IMR-90 (cell line): Measurements from ENCODE around the gene FEZ2. TPM values are rescaled to one million over a fixed set of nuclear protein-coding genes. Genes with fewer than 3 reads are reported as not detected.

Experiments used
- ATAC-seq: fragments of 200-7000 bp; cut with Tn5 transposase; 2 replicates; pipeline ENCODE4 v1.9.1; 2020; ENCODE audit warnings: low read depth, mild to moderate bottlenecking, moderate library complexity
- BruUV-seq: library from RNA; stranded (reverse); fragments of 400-500 nt; replicated peaks from 2 replicates; lab custom pipeline; 2021; lab: Mats Ljungman, UMichigan
- CTCF ChIA-PET: fragments of 300-600 bp; formaldehyde crosslinking; extraction: SDS; loops from one replicate; lab custom pipeline; 2021; ENCODE audit warnings: antibody characterized with exemption; lab: Yijun Ruan, JAX
- POLR2A ChIA-PET: fragments of 300-600 bp; sonication (Branson Sonifier 250); formaldehyde crosslinking; loops from one replicate; lab custom pipeline; 2022; ENCODE audit warnings: antibody characterized with exemption; ENCODE audit not compliant: unreplicated experiment; lab: Charles Lee
- DNase-seq: peaks from one replicate; pipeline ENCODE4 v3.0.0; 2013
- H2AFZ ChIP-seq: replicated peaks from 2 replicates; pipeline ENCODE3; 2013; ENCODE audit warnings: low read length, mild to moderate bottlenecking; ENCODE audit not compliant: poor library complexity
- H2AK5ac ChIP-seq: 2 replicates; pipeline ENCODE4 v1.6.1; 2013; ENCODE audit warnings: low read depth, low read length, inconsistent platforms
- H2AK9ac ChIP-seq: replicated peaks from 2 replicates; pipeline ENCODE3; 2013; ENCODE audit warnings: mild to moderate bottlenecking, low read depth, low read length, moderate library complexity; ENCODE audit not compliant: poor library complexity
- H2BK120ac ChIP-seq: 2 replicates; pipeline ENCODE4 v1.6.1; 2013; ENCODE audit warnings: low read depth, low read length, inconsistent platforms
- H2BK15ac ChIP-seq: 3 replicates; pipeline ENCODE4 v1.6.1; 2013; ENCODE audit warnings: low read depth, low read length, inconsistent platforms
- H2BK20ac ChIP-seq: 2 replicates; pipeline ENCODE4 v1.6.1; 2013; ENCODE audit warnings: low read depth, mild to moderate bottlenecking, inconsistent platforms, low read length, moderate library complexity
- H2BK5ac ChIP-seq: 2 replicates; pipeline ENCODE4 v1.6.1; 2013; ENCODE audit warnings: mild to moderate bottlenecking, low read depth, low read length, inconsistent platforms; ENCODE audit not compliant: poor library complexity, severe bottlenecking
- H3K14ac ChIP-seq: replicated peaks from 2 replicates; pipeline ENCODE4 v1.6.1; 2013; ENCODE audit warnings: low read depth, low read length, inconsistent platforms
- H3K18ac ChIP-seq: 2 replicates; pipeline ENCODE4 v1.6.1; 2013; ENCODE audit warnings: low read depth, low read length, control low read depth
- H3K23ac ChIP-seq: 2 replicates; pipeline ENCODE4 v1.6.1; 2013; ENCODE audit warnings: low read depth, low read length, inconsistent platforms
- H3K27ac ChIP-seq: 2 replicates; pipeline ENCODE4 v1.5.1; 2013; ENCODE audit warnings: mild to moderate bottlenecking, control low read depth, low read length; ENCODE audit not compliant: insufficient read depth
- H3K27me3 ChIP-seq: 2 replicates; pipeline ENCODE4 v1.6.1; 2013; ENCODE audit warnings: low read length; ENCODE audit not compliant: control insufficient read depth, insufficient read depth
- H3K36me3 ChIP-seq: 2 replicates; pipeline ENCODE4 v1.6.1; 2013; ENCODE audit warnings: low read length, mixed read lengths; ENCODE audit not compliant: control insufficient read depth, insufficient read depth
- H3K4ac ChIP-seq: 2 replicates; pipeline ENCODE4 v1.6.1; 2013; ENCODE audit warnings: low read depth, low read length, inconsistent platforms
- H3K4me1 ChIP-seq: 2 replicates; pipeline ENCODE4 v1.6.1; 2013; ENCODE audit warnings: low read length, mixed read lengths; ENCODE audit not compliant: control insufficient read depth, insufficient read depth
- H3K4me2 ChIP-seq: 2 replicates; pipeline ENCODE4 v1.6.1; 2013; ENCODE audit warnings: low read depth, mild to moderate bottlenecking, control low read depth, low read length, moderate library complexity
- H3K4me3 ChIP-seq: 2 replicates; pipeline ENCODE4 v1.5.1; 2013; ENCODE audit warnings: low read depth, mild to moderate bottlenecking, control low read depth, low read length, moderate library complexity; ENCODE audit not compliant: insufficient read depth
- H3K56ac ChIP-seq: 2 replicates; pipeline ENCODE4 v1.6.1; 2013; ENCODE audit warnings: low read length, inconsistent platforms; ENCODE audit not compliant: insufficient read depth; ENCODE audit errors: extremely low read depth
- H3K79me1 ChIP-seq, 2 experiments: 2 replicates each; pipeline ENCODE4 v1.6.1; 2013; ENCODE audit warnings: low read length in 2 of 2, inconsistent platforms in 1 of 2, low read depth in 1 of 2
- H3K9ac ChIP-seq: 2 replicates; pipeline ENCODE4 v1.6.1; 2013; ENCODE audit warnings: low read depth, low read length, control low read depth
- H3K9me1 ChIP-seq: 2 replicates; pipeline ENCODE4 v1.6.1; 2013; ENCODE audit warnings: low read length, inconsistent platforms; ENCODE audit not compliant: insufficient read depth
- H3K9me3 ChIP-seq: 2 replicates; pipeline ENCODE4 v1.6.1; 2013; ENCODE audit warnings: low read length; ENCODE audit not compliant: control insufficient read depth, insufficient read depth
- H4K20me1 ChIP-seq: 2 replicates; pipeline ENCODE4 v1.6.1; 2013; ENCODE audit warnings: low read length, inconsistent platforms; ENCODE audit not compliant: insufficient read depth
- H4K5ac ChIP-seq: 2 replicates; pipeline ENCODE4 v1.6.1; 2013; ENCODE audit warnings: mild to moderate bottlenecking, low read depth, low read length, control low read depth
- H4K8ac ChIP-seq, 2 experiments: 2 replicates each; pipeline ENCODE4 v1.6.1; 2013; ENCODE audit warnings: low read depth in 2 of 2, low read length in 2 of 2, control low read depth in 1 of 2, inconsistent platforms in 1 of 2
- H4K91ac ChIP-seq: 2 replicates; pipeline ENCODE4 v1.6.1; 2013; ENCODE audit warnings: low read depth, low read length, inconsistent platforms; ENCODE audit not compliant: insufficient read depth
- BHLHE40 ChIP-seq: fragments of 150-350 bp; IDR thresholded peaks from 2 replicates; pipeline ENCODE4 v1.6.1; 2016; ENCODE audit warnings: mild to moderate bottlenecking, low read depth, low read length
- CEBPB ChIP-seq: IDR thresholded peaks from 2 replicates; pipeline ENCODE4 v1.6.1; 2012; ENCODE audit warnings: low read depth, low read length, improper control_type of control experiment
- FOS ChIP-seq: fragments of 150-350 bp; IDR thresholded peaks from 2 replicates; pipeline ENCODE4 v1.6.1; 2016; ENCODE audit warnings: low read depth, low read length
- MAFK ChIP-seq: IDR thresholded peaks from 2 replicates; pipeline ENCODE4 v1.6.1; 2012; ENCODE audit warnings: low read depth, low read length, improper control_type of control experiment
- MAZ ChIP-seq: IDR thresholded peaks from 2 replicates; pipeline ENCODE4 v1.6.1; 2012; ENCODE audit warnings: low read depth, mild to moderate bottlenecking, low read length, improper control_type of control experiment, moderate library complexity, borderline replicate concordance
- MXI1 ChIP-seq: IDR thresholded peaks from 2 replicates; pipeline ENCODE4 v1.6.1; 2012; ENCODE audit warnings: low read depth, mild to moderate bottlenecking, low read length, moderate library complexity, borderline replicate concordance
- NFE2L2 ChIP-seq: fragments of 150-350 bp; IDR thresholded peaks from 2 replicates; pipeline ENCODE4 v1.6.1; 2016; ENCODE audit warnings: low read depth, mild to moderate bottlenecking, low read length
- POLR2A ChIP-seq: IDR thresholded peaks from 2 replicates; pipeline ENCODE4 v1.6.1; 2012; ENCODE audit warnings: mild to moderate bottlenecking, low read depth, low read length
- RAD21 ChIP-seq: IDR thresholded peaks from 2 replicates; pipeline ENCODE4 v1.6.1; 2012; ENCODE audit warnings: low read length, improper control_type of control experiment
- RCOR1 ChIP-seq: IDR thresholded peaks from 2 replicates; pipeline ENCODE4 v1.6.1; 2012; ENCODE audit warnings: mild to moderate bottlenecking, low read length, improper control_type of control experiment; ENCODE audit not compliant: insufficient replicate concordance
- RFX5 ChIP-seq: IDR thresholded peaks from 2 replicates; pipeline ENCODE4 v1.8.0; 2012; ENCODE audit warnings: low read depth, mild to moderate bottlenecking, low read length, moderate library complexity
- SMC3 ChIP-seq: fragments of 150-350 bp; IDR thresholded peaks from 2 replicates; pipeline ENCODE4 v1.6.1; 2016; ENCODE audit warnings: low read depth, mild to moderate bottlenecking, antibody characterized with exemption, low read length, moderate library complexity
- WGBS, 2 experiments: methylation state at CpG; one replicate each; pipeline versions ENCODE4 v1.1.5 to v1.1.7; 2013; ENCODE audit warnings: missing lambda C conversion rate in 2 of 2; ENCODE audit not compliant: insufficient read length in 1 of 2; ENCODE audit errors: extremely low coverage in 2 of 2; 5-methylcytosine and 5-hydroxymethylcytosine counted together
- dilution Hi-C: fragments of 300-500 bp; cut with HindIII; formaldehyde crosslinking; loops from one replicate; pipeline ENCODE4 v1.14.3; 2018; ENCODE audit warnings: low sequenced_read_pairs; ENCODE audit not compliant: unreplicated experiment
- in situ Hi-C: fragments of 300-500 bp; cut with MboI; formaldehyde crosslinking; loops from 3 replicates; pipeline ENCODE4 v1.14.3; 2019; ENCODE audit warnings: low sequenced_read_pairs, inconsistent platforms, mixed read lengths
- intact Hi-C: fragments of 100-400 bp; cut with micrococcal nuclease; formaldehyde crosslinking; loops from 2 replicates; pipeline ENCODE4 v1.10.0; 2022
- polyA plus RNA-seq, 3 experiments: library from polyadenylated mRNA; depleted of rRNA; stranded (reverse); fragments of >200 nt; gene quantifications; 2 replicates each; pipeline ENCODE4 v1.2.3, GENCODE V29; 2012; ENCODE audit warnings: low replicate concordance in 1 of 3
- total RNA-seq: library from RNA; depleted of rRNA; stranded (reverse); fragments of >200 nt; gene quantifications from 2 replicates; pipeline ENCODE4 v1.2.3, GENCODE V29; 2012
- TF ChIP-seq, protein P1 (sequence below): fragments of 150-350 bp; IDR thresholded peaks from 2 replicates; pipeline ENCODE4 v1.6.1; 2016; ENCODE audit warnings: low read depth, mild to moderate bottlenecking, low read length, moderate library complexity, borderline replicate concordance
- TF ChIP-seq, protein P2 (sequence below): fragments of 150-350 bp; IDR thresholded peaks from 2 replicates; pipeline ENCODE4 v1.6.1; 2017; ENCODE audit warnings: mild to moderate bottlenecking, antibody characterized with exemption, low read length, low read depth
- TF ChIP-seq, protein P3 (sequence below): conservative IDR thresholded peaks from 2 replicates; pipeline ENCODE4 v1.5.1; 2012; ENCODE audit warnings: mild to moderate bottlenecking, low read depth, low read length, improper control_type of control experiment

Gene FEZ2
- total and polyA plus RNA-seq, 2 of the 4 experiments (the other 2 are of a cell fraction) = 19.4 to 31.6 TPM

DNA sequence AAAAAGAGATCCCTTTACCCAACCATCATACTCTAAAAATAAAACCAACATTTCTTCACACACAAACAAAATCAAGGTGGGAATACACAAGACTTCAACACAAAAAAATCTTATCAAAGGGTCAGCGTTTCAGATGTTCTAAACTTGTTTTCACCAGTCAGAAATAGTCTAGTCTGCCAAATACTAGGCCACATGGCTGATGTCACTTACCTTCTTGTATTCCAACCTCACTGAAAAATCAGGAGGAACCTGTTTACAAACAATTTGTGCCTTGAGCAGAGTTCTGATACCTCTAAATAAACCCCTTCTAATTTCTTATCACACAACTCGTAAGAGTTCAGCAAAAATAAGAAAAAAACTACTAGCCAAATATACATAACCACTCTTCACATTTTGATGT lies 20.1 kb downstream of the FEZ2 start:
- Histone ChIP-seq H4K91ac (no peak overlapping the region), H3K9me1 (no peaks in the 10 kb centered on the region; the same call in 1 of the 2 replicates), H2BK15ac (no peak overlapping the region), H2AK5ac (no peak overlapping the region), H2BK20ac (no peak overlapping the region), H3K56ac (no peak overlapping the region), H3K4me3 (no peak overlapping the region), H4K8ac (no peak overlapping the region), H3K23ac (no peak overlapping the region), H3K36me3 (peaks cover 39% of the 10 kb centered on the region), H3K27me3 (no peaks in the 10 kb centered on the region), H4K5ac (no peak overlapping the region), H2BK120ac (no peak overlapping the region), H3K4me1 (no peaks in the 10 kb centered on the region; the same call in 1 of the 2 replicates), H2AFZ (no peak overlapping the region), H3K4ac (no peak overlapping the region), H3K27ac (no peak overlapping the region), H3K9ac (no peak overlapping the region), H3K9me3 (no peaks in the 10 kb centered on the region), H3K79me1 (peaks cover 30 to 53% of the 10 kb centered on the region in 2 experiments), H4K20me1 (no peaks in the 10 kb centered on the region), H3K18ac (no peak overlapping the region), H3K4me2 (no peak overlapping the region), H3K14ac (no peak overlapping the region), H2BK5ac (no peak overlapping the region), H2AK9ac (no peak overlapping the region)
- in situ Hi-C loops (no loop called here), intact Hi-C loops (no loop called here), dilution Hi-C loops (no loop called here)
- DNase-seq = no peak
- 100% methylated on average over 1 of the region's 2 CpGs; no CpG with 5 or more reads in 1 of the 2 experiments for WGBS, 2 experiments
- ChIA-PET CTCF (no interaction called here), POLR2A (no interaction called here)
- TF ChIP-seq BHLHE40 (no peak), MAZ (no peak), MAFK (no peak), FOS (no peak), CEBPB (no peak), MXI1 (no peak), NFE2L2 (no peak), RFX5 (no peak), RAD21 (no peak), RCOR1 (no peak), POLR2A (no peak), SMC3 (no peak)
- TF ChIP-seq, protein P1, sequence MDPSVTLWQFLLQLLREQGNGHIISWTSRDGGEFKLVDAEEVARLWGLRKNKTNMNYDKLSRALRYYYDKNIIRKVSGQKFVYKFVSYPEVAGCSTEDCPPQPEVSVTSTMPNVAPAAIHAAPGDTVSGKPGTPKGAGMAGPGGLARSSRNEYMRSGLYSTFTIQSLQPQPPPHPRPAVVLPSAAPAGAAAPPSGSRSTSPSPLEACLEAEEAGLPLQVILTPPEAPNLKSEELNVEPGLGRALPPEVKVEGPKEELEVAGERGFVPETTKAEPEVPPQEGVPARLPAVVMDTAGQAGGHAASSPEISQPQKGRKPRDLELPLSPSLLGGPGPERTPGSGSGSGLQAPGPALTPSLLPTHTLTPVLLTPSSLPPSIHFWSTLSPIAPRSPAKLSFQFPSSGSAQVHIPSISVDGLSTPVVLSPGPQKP = no peak
- TF ChIP-seq, protein P2, sequence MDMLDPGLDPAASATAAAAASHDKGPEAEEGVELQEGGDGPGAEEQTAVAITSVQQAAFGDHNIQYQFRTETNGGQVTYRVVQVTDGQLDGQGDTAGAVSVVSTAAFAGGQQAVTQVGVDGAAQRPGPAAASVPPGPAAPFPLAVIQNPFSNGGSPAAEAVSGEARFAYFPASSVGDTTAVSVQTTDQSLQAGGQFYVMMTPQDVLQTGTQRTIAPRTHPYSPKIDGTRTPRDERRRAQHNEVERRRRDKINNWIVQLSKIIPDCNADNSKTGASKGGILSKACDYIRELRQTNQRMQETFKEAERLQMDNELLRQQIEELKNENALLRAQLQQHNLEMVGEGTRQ = no peak
- TF ChIP-seq, protein P3, sequence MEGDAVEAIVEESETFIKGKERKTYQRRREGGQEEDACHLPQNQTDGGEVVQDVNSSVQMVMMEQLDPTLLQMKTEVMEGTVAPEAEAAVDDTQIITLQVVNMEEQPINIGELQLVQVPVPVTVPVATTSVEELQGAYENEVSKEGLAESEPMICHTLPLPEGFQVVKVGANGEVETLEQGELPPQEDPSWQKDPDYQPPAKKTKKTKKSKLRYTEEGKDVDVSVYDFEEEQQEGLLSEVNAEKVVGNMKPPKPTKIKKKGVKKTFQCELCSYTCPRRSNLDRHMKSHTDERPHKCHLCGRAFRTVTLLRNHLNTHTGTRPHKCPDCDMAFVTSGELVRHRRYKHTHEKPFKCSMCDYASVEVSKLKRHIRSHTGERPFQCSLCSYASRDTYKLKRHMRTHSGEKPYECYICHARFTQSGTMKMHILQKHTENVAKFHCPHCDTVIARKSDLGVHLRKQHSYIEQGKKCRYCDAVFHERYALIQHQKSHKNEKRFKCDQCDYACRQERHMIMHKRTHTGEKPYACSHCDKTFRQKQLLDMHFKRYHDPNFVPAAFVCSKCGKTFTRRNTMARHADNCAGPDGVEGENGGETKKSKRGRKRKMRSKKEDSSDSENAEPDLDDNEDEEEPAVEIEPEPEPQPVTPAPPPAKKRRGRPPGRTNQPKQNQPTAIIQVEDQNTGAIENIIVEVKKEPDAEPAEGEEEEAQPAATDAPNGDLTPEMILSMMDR = no peak
- BruUV-seq = no TSS peak
- ATAC-seq = no peak
